ENCODE measurements around the gene LRP1B. TPM values are rescaled to one million over a fixed set of nuclear protein-coding genes. Genes with fewer than 3 reads are reported as not detected.

The LRP1B gene
- polyA plus RNA-seq, 2 of the 4 experiments (the other 2 are of a cell fraction): 0.03 TPM; not detected in 1

DNA sequence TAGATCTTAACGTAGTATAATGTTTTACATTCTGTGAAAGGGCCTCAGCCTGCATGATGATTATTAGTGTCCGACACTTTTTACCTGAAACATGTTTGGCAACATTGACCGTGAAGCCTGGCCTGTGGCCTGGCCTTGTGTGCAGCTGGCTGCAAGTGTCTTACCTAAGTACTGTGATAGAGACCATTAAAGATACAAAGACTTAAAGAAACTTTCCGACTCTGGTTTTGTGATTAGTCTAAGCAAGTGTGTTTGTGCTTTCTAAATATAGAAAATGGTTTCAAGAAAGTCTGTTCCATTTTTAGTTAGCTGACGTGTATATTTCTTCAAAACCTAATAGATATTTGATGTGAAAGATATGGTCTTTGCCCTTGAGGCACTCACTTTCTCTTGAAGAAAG is 601.8 kb downstream of the LRP1B start:
- WGBS (ENCODE audit: missing lambda C conversion rate): 65% methylated on average over 5 of the region's 5 CpGs
- CTCF ChIA-PET: no interaction called here
- POLR2A ChIA-PET: no interaction called here
- FAIRE-seq (no peak), DNase-seq (ENCODE audit: low read depth in 1 of 2, low spot score in 1 of 2) (no peak), ATAC-seq (no peak)
- no peak overlapping the region for H3K4me3 ChIP-seq
- no peak overlapping the region for H3K4me2 ChIP-seq
- no peaks in the 10 kb centered on the region for H3K9me3 ChIP-seq
- H3K27ac ChIP-seq: no peak overlapping the region
- H3K4me1 ChIP-seq: no peaks in the 10 kb centered on the region
- no peak for TF ChIP-seq EHF (CRISPR knock-in tag; IDR thresholded peaks at IDR 0.05)
- TF ChIP-seq RCOR1 (IDR thresholded peaks at IDR 0.05; ENCODE audit: low read depth, low read length): no peak
- TF ChIP-seq MYC (IDR thresholded peaks at IDR 0.05; ENCODE audit: borderline replicate concordance, low read length): no peak
- no peak for TF ChIP-seq CBX8 (IDR thresholded peaks at IDR 0.05)
- TF ChIP-seq, protein P1, sequence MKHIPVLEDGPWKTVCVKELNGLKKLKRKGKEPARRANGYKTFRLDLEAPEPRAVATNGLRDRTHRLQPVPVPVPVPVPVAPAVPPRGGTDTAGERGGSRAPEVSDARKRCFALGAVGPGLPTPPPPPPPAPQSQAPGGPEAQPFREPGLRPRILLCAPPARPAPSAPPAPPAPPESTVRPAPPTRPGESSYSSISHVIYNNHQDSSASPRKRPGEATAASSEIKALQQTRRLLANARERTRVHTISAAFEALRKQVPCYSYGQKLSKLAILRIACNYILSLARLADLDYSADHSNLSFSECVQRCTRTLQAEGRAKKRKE (CRISPR knock-in tag; IDR thresholded peaks at IDR 0.05; ENCODE audit: low read depth): no peak

DNA sequence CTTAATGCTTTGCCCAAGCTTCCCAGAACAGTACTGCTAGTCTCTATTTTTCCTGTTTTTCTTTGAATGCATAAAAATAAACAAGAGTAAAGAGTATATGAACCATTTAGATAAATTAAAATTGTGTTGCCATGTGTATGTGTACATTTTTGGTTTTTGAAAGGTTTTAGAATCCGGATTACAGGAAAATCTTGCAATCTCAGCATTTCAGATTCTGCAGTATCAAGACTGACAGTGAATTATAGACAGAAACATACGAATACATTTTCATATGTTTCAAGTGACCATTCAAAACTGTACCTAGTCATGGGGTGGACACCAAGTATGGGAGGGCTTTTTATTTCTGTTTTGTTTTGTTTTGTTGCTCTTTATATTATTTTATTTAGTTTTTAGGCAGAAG is 604.1 kb downstream of the LRP1B start:
- POLR2A ChIA-PET: no interaction called here
- no peak for DNase-seq (ENCODE audit: low read depth in 1 of 2, low spot score in 1 of 2)

DNA sequence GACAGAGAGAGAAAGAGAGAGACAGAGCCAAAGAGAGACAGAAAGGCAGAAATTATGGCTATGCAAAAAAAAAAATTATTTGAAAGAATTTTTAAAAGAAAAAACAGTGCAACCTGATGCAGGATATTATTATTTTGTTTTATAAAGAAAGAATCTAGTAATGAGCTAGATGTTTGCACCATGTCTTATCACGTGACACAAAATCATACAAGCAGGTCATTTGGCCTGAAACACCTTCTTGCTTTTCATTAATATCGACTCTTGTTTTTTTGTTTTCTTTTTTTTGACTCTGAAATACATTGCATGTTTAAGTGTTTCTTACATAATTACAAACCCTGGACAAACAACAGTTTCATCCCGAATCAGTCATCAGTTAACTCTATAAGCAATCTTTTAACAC is 606.0 kb downstream of the LRP1B start:
- no peak overlapping the region for H3K4me3 ChIP-seq
- WGBS (ENCODE audit: missing lambda C conversion rate): 28% methylated on average over 3 of the region's 3 CpGs
- no peak for TF ChIP-seq CHD4 (IDR thresholded peaks at IDR 0.05; ENCODE audit: borderline replicate concordance)
- TF ChIP-seq FOSB (CRISPR knock-in tag; IDR thresholded peaks at IDR 0.05): no peak
- TF ChIP-seq TP53 (CRISPR knock-in tag; IDR thresholded peaks at IDR 0.05): no peak
- TF ChIP-seq JUNB (IDR thresholded peaks at IDR 0.05): no peak
- TF ChIP-seq, protein P2, sequence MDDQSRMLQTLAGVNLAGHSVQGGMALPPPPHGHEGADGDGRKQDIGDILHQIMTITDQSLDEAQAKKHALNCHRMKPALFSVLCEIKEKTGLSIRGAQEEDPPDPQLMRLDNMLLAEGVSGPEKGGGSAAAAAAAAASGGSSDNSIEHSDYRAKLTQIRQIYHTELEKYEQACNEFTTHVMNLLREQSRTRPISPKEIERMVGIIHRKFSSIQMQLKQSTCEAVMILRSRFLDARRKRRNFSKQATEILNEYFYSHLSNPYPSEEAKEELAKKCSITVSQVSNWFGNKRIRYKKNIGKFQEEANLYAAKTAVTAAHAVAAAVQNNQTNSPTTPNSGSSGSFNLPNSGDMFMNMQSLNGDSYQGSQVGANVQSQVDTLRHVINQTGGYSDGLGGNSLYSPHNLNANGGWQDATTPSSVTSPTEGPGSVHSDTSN (IDR thresholded peaks at IDR 0.05): no peak
- no peak for TF ChIP-seq HOXB13 (CRISPR knock-in tag; IDR thresholded peaks at IDR 0.05; ENCODE audit: low read depth)
- no peak for TF ChIP-seq HDAC2 (IDR thresholded peaks at IDR 0.05)
- TF ChIP-seq BCL3 (IDR thresholded peaks at IDR 0.05): no peak
- TF ChIP-seq ZC3H11A (IDR thresholded peaks at IDR 0.05): no peak
- TF ChIP-seq CBX8 (IDR thresholded peaks at IDR 0.05): no peak
- TF ChIP-seq HEYL (CRISPR knock-in tag; IDR thresholded peaks at IDR 0.05): no peak
- TF ChIP-seq MAZ (IDR thresholded peaks at IDR 0.05; ENCODE audit: borderline replicate concordance, low read depth, low read length): no peak
- TF ChIP-seq HOXA7 (CRISPR knock-in tag; IDR thresholded peaks at IDR 0.05): no peak
- no peak for TF ChIP-seq EHF (CRISPR knock-in tag; IDR thresholded peaks at IDR 0.05)
- DNase-seq (ENCODE audit: low read depth in 1 of 2, low spot score in 1 of 2) (no peak), FAIRE-seq (no peak), ATAC-seq (no peak)
- H3K27ac ChIP-seq: no peak overlapping the region
- ChIA-PET POLR2A (no interaction called here), CTCF (no interaction called here)
- no peaks in the 10 kb centered on the region for H3K4me1 ChIP-seq
- H3K9me3 ChIP-seq: no peaks in the 10 kb centered on the region
- no peak overlapping the region for H3K4me2 ChIP-seq

More for the DNA sequence above, 604.1 kb downstream of the LRP1B start:
- TF ChIP-seq, protein P3, sequence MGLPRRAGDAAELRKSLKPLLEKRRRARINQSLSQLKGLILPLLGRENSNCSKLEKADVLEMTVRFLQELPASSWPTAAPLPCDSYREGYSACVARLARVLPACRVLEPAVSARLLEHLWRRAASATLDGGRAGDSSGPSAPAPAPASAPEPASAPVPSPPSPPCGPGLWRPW (IDR thresholded peaks at IDR 0.05): no peak
- TF ChIP-seq KDM5A (IDR thresholded peaks at IDR 0.05) (no peak), EHF (CRISPR knock-in tag; IDR thresholded peaks at IDR 0.05) (no peak), RFX5 (IDR thresholded peaks at IDR 0.05) (no peak), ZNF302 (CRISPR knock-in tag; IDR thresholded peaks at IDR 0.05) (no peak), MAFK (IDR thresholded peaks at IDR 0.05; ENCODE audit: partially characterized antibody) (peak; percentile 63)
- TF ChIP-seq, protein P4, sequence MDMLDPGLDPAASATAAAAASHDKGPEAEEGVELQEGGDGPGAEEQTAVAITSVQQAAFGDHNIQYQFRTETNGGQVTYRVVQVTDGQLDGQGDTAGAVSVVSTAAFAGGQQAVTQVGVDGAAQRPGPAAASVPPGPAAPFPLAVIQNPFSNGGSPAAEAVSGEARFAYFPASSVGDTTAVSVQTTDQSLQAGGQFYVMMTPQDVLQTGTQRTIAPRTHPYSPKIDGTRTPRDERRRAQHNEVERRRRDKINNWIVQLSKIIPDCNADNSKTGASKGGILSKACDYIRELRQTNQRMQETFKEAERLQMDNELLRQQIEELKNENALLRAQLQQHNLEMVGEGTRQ (IDR thresholded peaks at IDR 0.05): no peak
- Histone ChIP-seq H3K4me2 (no peak overlapping the region), H3K4me1 (no peaks in the 10 kb centered on the region), H3K9me3 (no peaks in the 10 kb centered on the region), H3K27ac (no peak overlapping the region), H3K4me3 (no peak overlapping the region)
- CTCF ChIA-PET: no interaction called here
- 60% methylated on average over 2 of the region's 2 CpGs for WGBS (ENCODE audit: missing lambda C conversion rate)
- ATAC-seq (no peak), FAIRE-seq (no peak)

Measured in A549 (cell line).